ENCODE measurements around the gene AHRR. TPM values are rescaled to one million over a fixed set of nuclear protein-coding genes. Genes with fewer than 3 reads are reported as not detected.

The AHRR gene
- total RNA-seq, 1 donor: 54.6 TPM

- peak; percentile 64 for DNase-seq (ENCODE audit: insufficient read length, low spot score, missing footprints)
- TF ChIP-seq CTCF (IDR thresholded peaks at IDR 0.05; ENCODE audit: extremely low read depth, low read depth, low read length): no peak
- no peaks in the 10 kb centered on the region for H3K9me3 ChIP-seq (ENCODE audit: low read depth, low read length)
- no peaks in the 10 kb centered on the region for H3K27me3 ChIP-seq (ENCODE audit: insufficient read depth, low read length)
- H3K4me1 ChIP-seq (ENCODE audit: insufficient read depth, low read length): peaks cover 17% of the 10 kb centered on the region
- H3K4me3 ChIP-seq (ENCODE audit: insufficient read depth, low read length): peak overlapping the region; percentile 96
- H3K27ac ChIP-seq (ENCODE audit: low read depth, low read length): peak overlapping the region; percentile 58
- peaks cover 36% of the 10 kb centered on the region for H4K20me1 ChIP-seq (ENCODE audit: insufficient read depth, low read length)
- H3K4me2 ChIP-seq (ENCODE audit: insufficient read depth, low read length): peak overlapping the region; percentile 100
- H2AFZ ChIP-seq (ENCODE audit: low read length): no peak overlapping the region
- peaks cover 48% of the 10 kb centered on the region for H3K79me2 ChIP-seq (ENCODE audit: insufficient read depth, low read length)
- peaks cover 30% of the 10 kb centered on the region for H3K36me3 ChIP-seq (ENCODE audit: insufficient read depth, low read length)
Measured at GRCh38 chr5:444226-444625, 122.7 kb downstream of the AHRR start.

GRCh38 chr5:445591-445990 lies 124.1 kb downstream of the AHRR start:
- H4K20me1 ChIP-seq (ENCODE audit: insufficient read depth, low read length): peaks cover 37% of the 10 kb centered on the region
- H3K36me3 ChIP-seq (ENCODE audit: insufficient read depth, low read length): peaks cover 42% of the 10 kb centered on the region
- no peak overlapping the region for H3K4me2 ChIP-seq (ENCODE audit: insufficient read depth, low read length)
- H3K79me2 ChIP-seq (ENCODE audit: insufficient read depth, low read length): peaks cover 57% of the 10 kb centered on the region
- no peak overlapping the region for H2AFZ ChIP-seq (ENCODE audit: low read length)
- peaks cover 17% of the 10 kb centered on the region for H3K4me1 ChIP-seq (ENCODE audit: insufficient read depth, low read length)
- H3K9me3 ChIP-seq (ENCODE audit: low read depth, low read length): no peaks in the 10 kb centered on the region
- no peaks in the 10 kb centered on the region for H3K27me3 ChIP-seq (ENCODE audit: insufficient read depth, low read length)
- no peak overlapping the region for H3K27ac ChIP-seq (ENCODE audit: low read depth, low read length)
- DNase-seq (ENCODE audit: insufficient read length, low spot score, missing footprints): peak; percentile 69
- H3K4me3 ChIP-seq (ENCODE audit: insufficient read depth, low read length): no peak overlapping the region
- no peak for TF ChIP-seq CTCF (IDR thresholded peaks at IDR 0.05; ENCODE audit: extremely low read depth, low read depth, low read length)

- H4K20me1 ChIP-seq (ENCODE audit: insufficient read depth, low read length): peaks cover 37% of the 10 kb centered on the region
- no peak overlapping the region for H2AFZ ChIP-seq (ENCODE audit: low read length)
- no peak overlapping the region for H3K4me2 ChIP-seq (ENCODE audit: insufficient read depth, low read length)
- H3K27ac ChIP-seq (ENCODE audit: low read depth, low read length): no peak overlapping the region
- TF ChIP-seq CTCF (IDR thresholded peaks at IDR 0.05; ENCODE audit: extremely low read depth, low read depth, low read length): no peak
- no peak overlapping the region for H3K4me3 ChIP-seq (ENCODE audit: insufficient read depth, low read length)
- peaks cover 48% of the 10 kb centered on the region for H3K36me3 ChIP-seq (ENCODE audit: insufficient read depth, low read length)
- H3K4me1 ChIP-seq (ENCODE audit: insufficient read depth, low read length): peaks cover 17% of the 10 kb centered on the region
- no peaks in the 10 kb centered on the region for H3K9me3 ChIP-seq (ENCODE audit: low read depth, low read length)
- peak; percentile 57 for DNase-seq (ENCODE audit: insufficient read length, low spot score, missing footprints)
- peaks cover 60% of the 10 kb centered on the region for H3K79me2 ChIP-seq (ENCODE audit: insufficient read depth, low read length)
- H3K27me3 ChIP-seq (ENCODE audit: insufficient read depth, low read length): no peaks in the 10 kb centered on the region
Measured at GRCh38 chr5:446066-446882, 124.8 kb downstream of the AHRR start.

- H4K20me1 ChIP-seq (ENCODE audit: insufficient read depth, low read length): peaks cover 37% of the 10 kb centered on the region
- H3K4me1 ChIP-seq (ENCODE audit: insufficient read depth, low read length): peaks cover 15% of the 10 kb centered on the region
- peak; percentile 58 for TF ChIP-seq CTCF (IDR thresholded peaks at IDR 0.05; ENCODE audit: extremely low read depth, low read depth, low read length)
- peaks cover 66% of the 10 kb centered on the region for H3K79me2 ChIP-seq (ENCODE audit: insufficient read depth, low read length)
- H2AFZ ChIP-seq (ENCODE audit: low read length): no peak overlapping the region
- H3K4me3 ChIP-seq (ENCODE audit: insufficient read depth, low read length): no peak overlapping the region
- no peak overlapping the region for H3K27ac ChIP-seq (ENCODE audit: low read depth, low read length)
- no peaks in the 10 kb centered on the region for H3K27me3 ChIP-seq (ENCODE audit: insufficient read depth, low read length)
- no peak overlapping the region for H3K4me2 ChIP-seq (ENCODE audit: insufficient read depth, low read length)
- peaks cover 54% of the 10 kb centered on the region for H3K36me3 ChIP-seq (ENCODE audit: insufficient read depth, low read length)
- peak; percentile 89 for DNase-seq (ENCODE audit: insufficient read length, low spot score, missing footprints)
- no peaks in the 10 kb centered on the region for H3K9me3 ChIP-seq (ENCODE audit: low read depth, low read length)
Measured at GRCh38 chr5:446883-447263, 125.4 kb downstream of the AHRR start.

Measured in osteoblast (primary cell).